GM23248 (cell line): ENCODE results near the gene U2AF1L4. TPM values are rescaled to one million over a fixed set of nuclear protein-coding genes. Genes with fewer than 3 reads are reported as not detected.

Source experiments
- DNase-seq: peaks from one replicate; pipeline ENCODE4 v3.0.0-alpha.2; 2015
- H2AFZ ChIP-seq: fragments of 200-600 bp; sonication (generic); 2 replicates; pipeline ENCODE4 v1.6.1; 2016; ENCODE audit warnings: antibody characterized with exemption
- H3F3A ChIP-seq: fragments of 200-600 bp; sonication (generic); 2 replicates; pipeline ENCODE4 v1.6.1; 2016; ENCODE audit warnings: mild to moderate bottlenecking, antibody characterized with exemption, mixed run types; ENCODE audit not compliant: insufficient read depth
- H3K27ac ChIP-seq: fragments of 200-600 bp; sonication (generic); 2 replicates; pipeline ENCODE4 v1.5.1; 2016; ENCODE audit warnings: mild to moderate bottlenecking
- H3K27me3 ChIP-seq: fragments of 200-600 bp; sonication (generic); replicated peaks from 2 replicates; pipeline ENCODE4 v1.6.1; 2016; ENCODE audit warnings: mild to moderate bottlenecking; ENCODE audit not compliant: insufficient read depth
- H3K36me3 ChIP-seq: fragments of 200-600 bp; sonication (generic); 2 replicates; pipeline ENCODE4 v1.6.1; 2016; ENCODE audit warnings: low read depth, mild to moderate bottlenecking
- H3K4me1 ChIP-seq: fragments of 200-600 bp; sonication (generic); 2 replicates; pipeline ENCODE4 v1.6.1; 2016; ENCODE audit warnings: mild to moderate bottlenecking; ENCODE audit not compliant: insufficient read depth
- H3K4me2 ChIP-seq: fragments of 200-600 bp; sonication (generic); one replicate; pipeline ENCODE4 v1.6.1; 2016; ENCODE audit warnings: mild to moderate bottlenecking; ENCODE audit not compliant: unreplicated experiment
- H3K4me3 ChIP-seq: fragments of 200-600 bp; sonication (generic); 2 replicates; pipeline ENCODE4 v1.5.1; 2016; ENCODE audit warnings: mild to moderate bottlenecking
- H3K79me2 ChIP-seq: fragments of 200-600 bp; sonication (generic); 2 replicates; pipeline ENCODE4 v1.6.1; 2016; ENCODE audit warnings: mild to moderate bottlenecking; ENCODE audit not compliant: insufficient read depth
- H3K9ac ChIP-seq: fragments of 200-600 bp; sonication (generic); 2 replicates; pipeline ENCODE4 v1.6.1; 2016; ENCODE audit warnings: mild to moderate bottlenecking
- H3K9me2 ChIP-seq: fragments of 200-600 bp; sonication (generic); 2 replicates; pipeline ENCODE4 v1.6.1; 2016; ENCODE audit warnings: mixed run types, mild to moderate bottlenecking, moderate library complexity; ENCODE audit not compliant: insufficient read depth
- H3K9me3 ChIP-seq: fragments of 200-600 bp; sonication (generic); one replicate; pipeline ENCODE4 v1.6.1; 2017; ENCODE audit warnings: low read depth
- H4K20me1 ChIP-seq: fragments of 200-600 bp; sonication (generic); 2 replicates; pipeline ENCODE4 v1.6.0; 2016; ENCODE audit not compliant: insufficient read depth
- EZH2 ChIP-seq: fragments of 200-600 bp; sonication (generic); IDR thresholded peaks from 2 replicates; pipeline ENCODE4 v1.6.1; 2018; ENCODE audit warnings: antibody characterized with exemption, mild to moderate bottlenecking; ENCODE audit not compliant: insufficient read depth, poor library complexity, severe bottlenecking
- EZH2phosphoT487 ChIP-seq: fragments of 200-600 bp; sonication (generic); IDR thresholded peaks from 2 replicates; pipeline ENCODE4 v1.6.1; 2018; ENCODE audit warnings: antibody characterized with exemption, moderate library complexity, mild to moderate bottlenecking, low read depth; ENCODE audit not compliant: insufficient read depth
- WGBS, 2 experiments: methylation state at CpG; one replicate each; pipeline ENCODE4 v1.1.6; 2015 to 2017; ENCODE audit warnings: low lambda C conversion rate in 2 of 2, low coverage in 1 of 2; ENCODE audit errors: missing lambda C conversion rate in 2 of 2; 5-methylcytosine and 5-hydroxymethylcytosine counted together
- in situ Hi-C: fragments of 300-500 bp; cut with MboI; formaldehyde crosslinking; loops from 2 replicates; pipeline ENCODE4 v1.15.0; 2020
- polyA plus RNA-seq: library from polyadenylated mRNA; unstranded; fragments of >200 nt; fragmentation: Nextera tagmentation; extraction: Ambion mirVana; gene quantifications from 2 replicates; pipeline ENCODE4 v1.2.1, GENCODE V29; 2016
- total RNA-seq: library from RNA; depleted of rRNA; stranded (reverse); fragments of >200 nt; shearing (Covaris generic); gene quantifications from 2 replicates; pipeline ENCODE4 v1.2.3, GENCODE V29; 2014

The U2AF1L4 gene
- total and polyA plus RNA-seq, 2 experiments from 2014 or later: 18.8 to 25.3 TPM

DNA sequence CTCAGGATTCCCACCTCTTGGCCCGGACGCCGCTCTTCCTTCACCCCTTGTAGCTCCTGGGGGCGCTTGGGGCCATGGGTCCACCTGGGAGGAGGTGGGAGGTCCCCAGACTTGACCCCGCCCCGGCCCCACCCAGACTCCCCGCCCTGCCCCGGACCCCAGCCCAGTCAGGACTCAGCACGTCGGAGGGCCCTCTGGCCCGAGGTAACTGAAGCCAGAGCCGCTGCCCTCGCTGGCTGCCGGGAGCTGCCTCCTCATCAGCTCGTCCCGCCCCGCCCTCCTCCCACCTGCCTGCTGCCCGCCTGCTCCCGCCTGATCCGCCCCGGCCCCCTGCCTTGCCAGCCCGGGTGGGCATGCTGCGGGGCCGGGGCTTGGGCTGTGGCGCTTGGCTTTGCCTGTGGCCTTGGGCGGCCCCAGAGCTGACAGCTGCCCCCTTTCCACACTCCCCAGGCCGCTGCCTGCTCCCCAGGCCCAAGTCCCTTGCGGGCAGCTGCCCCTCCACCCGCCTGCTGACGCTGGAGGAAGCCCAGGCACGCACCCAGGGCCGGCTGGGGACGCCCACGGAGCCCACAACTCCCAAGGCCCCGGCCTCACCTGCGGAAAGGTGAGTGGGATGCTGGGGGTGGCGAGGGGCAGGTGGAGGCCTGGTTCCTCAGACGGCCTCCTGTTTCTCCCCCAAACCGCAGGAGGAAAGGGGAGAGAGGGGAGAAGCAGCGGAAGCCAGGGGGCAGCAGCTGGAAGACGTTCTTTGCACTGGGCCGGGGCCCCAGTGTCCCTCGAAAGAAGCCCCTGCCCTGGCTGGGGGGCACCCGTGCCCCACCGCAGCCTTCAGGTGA, 39.5 kb upstream of the U2AF1L4 start:
- no peaks in the 10 kb centered on the region for H3K9me3 ChIP-seq
- H3K4me1 ChIP-seq: no peaks in the 10 kb centered on the region
- H3K9ac ChIP-seq: no peak overlapping the region
- H3K9me2 ChIP-seq: no peaks in the 10 kb centered on the region
- no peaks in the 10 kb centered on the region for H4K20me1 ChIP-seq
- no peaks in the 10 kb centered on the region for H3F3A ChIP-seq
- DNase-seq: no peak
- no peak overlapping the region for H3K27ac ChIP-seq
- in situ Hi-C loops: no loop called here
- no peaks in the 10 kb centered on the region for H3K27me3 ChIP-seq
- H3K79me2 ChIP-seq: no peaks in the 10 kb centered on the region
- no peak overlapping the region for H2AFZ ChIP-seq
- 77 to 84% methylated on average over 19 to 44 of the region's 45 CpGs for WGBS, 2 experiments
- H3K36me3 ChIP-seq: no peaks in the 10 kb centered on the region
- no peak overlapping the region for H3K4me3 ChIP-seq
- TF ChIP-seq EZH2: no peak
- TF ChIP-seq EZH2phosphoT487: no peak
- no peak overlapping the region for H3K4me2 ChIP-seq

- H3K27me3 ChIP-seq: no peaks in the 10 kb centered on the region
- no peaks in the 10 kb centered on the region for H3K9me2 ChIP-seq
- H4K20me1 ChIP-seq: no peaks in the 10 kb centered on the region
- H3K27ac ChIP-seq: no peak overlapping the region
- H3K79me2 ChIP-seq: no peaks in the 10 kb centered on the region
- no peak for DNase-seq
- WGBS, 2 experiments: 84 to 91% methylated on average over 14 to 28 of the region's 28 CpGs
- H3K36me3 ChIP-seq: no peaks in the 10 kb centered on the region
- H3K9ac ChIP-seq: no peak overlapping the region
- H3K4me3 ChIP-seq: no peak overlapping the region
- no peak overlapping the region for H2AFZ ChIP-seq
- no peaks in the 10 kb centered on the region for H3F3A ChIP-seq
- TF ChIP-seq EZH2phosphoT487 (no peak), EZH2 (no peak)
- no peak overlapping the region for H3K4me2 ChIP-seq
- H3K4me1 ChIP-seq: no peaks in the 10 kb centered on the region
- H3K9me3 ChIP-seq: no peaks in the 10 kb centered on the region
- in situ Hi-C loops: no loop called here
Observed at GRCh38 chr19:35783469-35784434, 38.5 kb upstream of the U2AF1L4 start.

DNA sequence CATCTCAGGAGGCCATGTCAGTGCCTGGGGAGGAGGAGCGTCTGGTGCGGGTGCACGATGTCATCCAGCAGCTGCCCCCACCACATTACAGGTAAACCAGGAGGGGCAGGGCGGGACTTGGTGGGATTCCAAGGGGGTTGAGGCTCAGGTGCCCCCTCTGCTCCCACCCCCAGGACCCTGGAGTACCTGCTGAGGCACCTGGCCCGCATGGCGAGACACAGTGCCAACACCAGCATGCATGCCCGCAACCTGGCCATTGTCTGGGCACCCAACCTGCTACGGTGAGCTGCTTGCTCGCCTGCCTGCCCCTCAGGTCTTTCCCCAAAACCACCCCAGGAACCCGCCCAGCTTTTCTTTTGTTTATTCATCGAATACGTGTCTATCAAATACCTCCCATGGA, 37.4 kb upstream of the U2AF1L4 start:
- 98 to 99% methylated on average over 9 to 11 of the region's 12 CpGs for WGBS, 2 experiments
- DNase-seq: no peak

GRCh38 chr19:35781650-35782049, 36.4 kb upstream of the U2AF1L4 start:
- DNase-seq: no peak
- Histone ChIP-seq H3F3A (no peaks in the 10 kb centered on the region), H3K4me2 (no peak overlapping the region), H3K9me3 (no peaks in the 10 kb centered on the region), H3K79me2 (no peaks in the 10 kb centered on the region), H3K27me3 (no peaks in the 10 kb centered on the region), H3K4me3 (no peak overlapping the region), H3K36me3 (no peaks in the 10 kb centered on the region), H3K4me1 (no peaks in the 10 kb centered on the region), H3K9ac (no peak overlapping the region), H3K27ac (no peak overlapping the region), H4K20me1 (no peaks in the 10 kb centered on the region), H3K9me2 (no peaks in the 10 kb centered on the region), H2AFZ (no peak overlapping the region)
- in situ Hi-C loops: no loop called here
- TF ChIP-seq EZH2 (no peak), EZH2phosphoT487 (no peak)
- 91 to 93% methylated on average over 9 of the region's 9 CpGs for WGBS, 2 experiments

More for the DNA sequence above, 37.4 kb upstream of the U2AF1L4 start:
- Histone ChIP-seq H3K36me3 (no peaks in the 10 kb centered on the region), H3K27me3 (no peaks in the 10 kb centered on the region), H3K9me3 (no peaks in the 10 kb centered on the region), H2AFZ (no peak overlapping the region), H4K20me1 (no peaks in the 10 kb centered on the region), H3K4me2 (no peak overlapping the region), H3K9ac (no peak overlapping the region), H3K4me1 (no peaks in the 10 kb centered on the region), H3K4me3 (no peak overlapping the region), H3K27ac (no peak overlapping the region), H3F3A (no peaks in the 10 kb centered on the region), H3K79me2 (no peaks in the 10 kb centered on the region), H3K9me2 (no peaks in the 10 kb centered on the region)
- in situ Hi-C loops: no loop called here
- TF ChIP-seq EZH2: no peak
- no peak for TF ChIP-seq EZH2phosphoT487
